T-helper 2 cell treated with Interferon-gamma antibody and Interleukin-4, amounts not matched to agents 5 μg/mL and 100 μg/mL, for 36 hours (primary cell): ENCODE data around the gene ARL10.
A peak's percentile ranks its signal among the peaks of the same experiment; 100 is the strongest.
"Not testable (repeated sequence)": the region's sequence is repeated elsewhere in the genome, so short reads cannot be mapped to it uniquely, and the experiment has no call there.

ENCODE experiments used
- DNase-seq: peaks from one replicate; pipeline ENCODE4 v3.0.0; 2021; ENCODE audit warnings: low spot score
- H3K27ac Mint-ChIP-seq: one replicate; pipeline ENCODE4 v1.8.0; 2021; ENCODE audit warnings: mild to moderate bottlenecking, mixed read lengths
- H3K27me3 Mint-ChIP-seq: one replicate; pipeline ENCODE4 v1.8.0; 2021; ENCODE audit warnings: low read depth, mixed read lengths
- H3K36me3 Mint-ChIP-seq: one replicate; pipeline ENCODE4 v1.8.0; 2021; ENCODE audit warnings: low read depth, mixed read lengths
- H3K4me1 Mint-ChIP-seq: one replicate; pipeline ENCODE4 v1.8.0; 2021; ENCODE audit warnings: low read depth, mixed read lengths
- H3K4me3 Mint-ChIP-seq: one replicate; pipeline ENCODE4 v1.8.0; 2022; ENCODE audit warnings: mild to moderate bottlenecking, moderate library complexity, mixed read lengths
- H3K9me3 Mint-ChIP-seq: one replicate; pipeline ENCODE4 v1.8.0; 2021; ENCODE audit warnings: mixed read lengths

ARL10 gene

GRCh38 chr5:176407456-176408251 is 42.4 kb downstream of the ARL10 start:
- no peaks in the 10 kb centered on the region for H3K27me3 Mint-ChIP-seq
- peaks cover 11% of the 10 kb centered on the region for H3K36me3 Mint-ChIP-seq
- no peak overlapping the region for H3K27ac Mint-ChIP-seq
- no peak for DNase-seq
- no peak overlapping the region for H3K4me3 Mint-ChIP-seq
- peaks cover 5% of the 10 kb centered on the region for H3K4me1 Mint-ChIP-seq
- H3K9me3 Mint-ChIP-seq, result no peaks in the 10 kb centered on the region

GRCh38 chr5:176408252-176408573 is 42.9 kb downstream of the ARL10 start:
- not testable (repeated sequence) for H3K4me1 Mint-ChIP-seq, H3K9me3 Mint-ChIP-seq, DNase-seq, H3K27ac Mint-ChIP-seq, H3K27me3 Mint-ChIP-seq, H3K4me3 Mint-ChIP-seq
- peaks cover 11% of the 10 kb centered on the region for H3K36me3 Mint-ChIP-seq

- no peak overlapping the region for H3K27ac Mint-ChIP-seq
- H3K36me3 Mint-ChIP-seq, result peaks cover 11% of the 10 kb centered on the region
- no peak overlapping the region for H3K4me3 Mint-ChIP-seq
- H3K27me3 Mint-ChIP-seq, result no peaks in the 10 kb centered on the region
- H3K9me3 Mint-ChIP-seq, result no peaks in the 10 kb centered on the region
- H3K4me1 Mint-ChIP-seq, result peaks cover 5% of the 10 kb centered on the region
- DNase-seq, result no peak
Observed at GRCh38 chr5:176408590-176408989, 43.3 kb downstream of the ARL10 start.

- no peaks in the 10 kb centered on the region for H3K27me3 Mint-ChIP-seq
- H3K9me3 Mint-ChIP-seq, result no peaks in the 10 kb centered on the region
- H3K4me3 Mint-ChIP-seq, result no peak overlapping the region
- DNase-seq, result no peak
- H3K4me1 Mint-ChIP-seq, result peaks cover 10% of the 10 kb centered on the region
- no peak overlapping the region for H3K27ac Mint-ChIP-seq
- peaks cover 11% of the 10 kb centered on the region for H3K36me3 Mint-ChIP-seq
Observed at GRCh38 chr5:176409765-176410164, 44.5 kb downstream of the ARL10 start.

DNA sequence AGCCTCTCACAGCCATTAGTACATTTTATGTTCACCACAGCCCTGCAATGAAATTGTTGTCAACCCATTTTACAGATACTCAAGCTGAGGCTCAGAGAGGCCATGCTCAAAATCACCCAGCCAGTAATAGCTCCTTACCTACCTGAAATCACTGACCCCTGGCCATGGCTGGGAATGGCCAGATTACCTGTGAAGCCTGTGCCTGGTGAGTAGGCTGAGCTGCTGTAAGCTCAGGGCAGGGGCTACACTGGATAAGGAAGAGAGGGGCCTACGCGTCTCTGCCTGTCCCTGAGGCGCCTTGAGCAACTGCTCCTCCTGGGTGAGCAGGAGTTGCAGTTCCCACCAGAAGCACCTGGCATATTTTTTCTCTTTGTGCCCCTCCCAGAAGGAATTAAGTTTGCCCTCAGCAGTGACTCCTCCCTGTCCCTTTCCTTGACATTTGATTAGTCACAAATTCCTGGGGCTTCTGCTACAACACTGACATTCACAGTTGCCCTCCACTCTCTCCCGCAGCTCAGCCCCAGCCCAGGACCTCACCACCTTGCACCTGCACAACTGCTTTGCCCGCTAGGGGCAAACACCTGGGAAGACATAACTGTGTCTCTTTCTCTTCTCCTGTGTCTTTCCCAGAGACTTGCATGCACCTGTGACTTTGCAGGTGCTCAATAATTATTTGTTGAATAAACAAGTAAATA is 45.3 kb downstream of the ARL10 start:
- H3K4me3 Mint-ChIP-seq, result no peak overlapping the region
- peaks cover 17% of the 10 kb centered on the region for H3K4me1 Mint-ChIP-seq
- no peak for DNase-seq
- peaks cover 11% of the 10 kb centered on the region for H3K36me3 Mint-ChIP-seq
- no peak overlapping the region for H3K27ac Mint-ChIP-seq
- no peaks in the 10 kb centered on the region for H3K9me3 Mint-ChIP-seq
- no peaks in the 10 kb centered on the region for H3K27me3 Mint-ChIP-seq

GRCh38 chr5:176412517-176413254 is 47.4 kb downstream of the ARL10 start:
- peaks cover 11% of the 10 kb centered on the region for H3K36me3 Mint-ChIP-seq
- DNase-seq, result no peak
- H3K27me3 Mint-ChIP-seq, result no peaks in the 10 kb centered on the region
- H3K27ac Mint-ChIP-seq, result no peak overlapping the region
- peaks cover 24% of the 10 kb centered on the region for H3K4me1 Mint-ChIP-seq
- no peak overlapping the region for H3K4me3 Mint-ChIP-seq
- H3K9me3 Mint-ChIP-seq, result no peaks in the 10 kb centered on the region

DNA sequence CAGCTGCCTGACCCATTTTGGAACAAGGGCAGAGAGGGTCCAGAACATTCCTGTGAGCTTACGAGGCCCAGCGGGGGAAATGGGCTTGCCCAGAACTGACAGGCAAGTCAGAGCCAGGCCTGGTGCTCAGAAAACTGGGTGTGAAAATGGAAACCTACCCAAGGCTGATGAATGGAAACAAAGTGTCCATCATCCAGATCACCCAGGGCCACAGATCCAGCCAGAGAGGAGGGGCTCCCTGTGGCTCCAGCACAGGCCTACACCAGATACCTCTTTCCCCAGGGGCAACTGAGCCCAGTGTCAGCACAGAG is 47.9 kb downstream of the ARL10 start:
- Mint-ChIP-seq H3K27me3 (no peaks in the 10 kb centered on the region), H3K4me1 (peaks cover 24% of the 10 kb centered on the region), H3K27ac (no peak overlapping the region), H3K9me3 (no peaks in the 10 kb centered on the region), H3K36me3 (peaks cover 11% of the 10 kb centered on the region), H3K4me3 (no peak overlapping the region)
- no peak for DNase-seq

DNA sequence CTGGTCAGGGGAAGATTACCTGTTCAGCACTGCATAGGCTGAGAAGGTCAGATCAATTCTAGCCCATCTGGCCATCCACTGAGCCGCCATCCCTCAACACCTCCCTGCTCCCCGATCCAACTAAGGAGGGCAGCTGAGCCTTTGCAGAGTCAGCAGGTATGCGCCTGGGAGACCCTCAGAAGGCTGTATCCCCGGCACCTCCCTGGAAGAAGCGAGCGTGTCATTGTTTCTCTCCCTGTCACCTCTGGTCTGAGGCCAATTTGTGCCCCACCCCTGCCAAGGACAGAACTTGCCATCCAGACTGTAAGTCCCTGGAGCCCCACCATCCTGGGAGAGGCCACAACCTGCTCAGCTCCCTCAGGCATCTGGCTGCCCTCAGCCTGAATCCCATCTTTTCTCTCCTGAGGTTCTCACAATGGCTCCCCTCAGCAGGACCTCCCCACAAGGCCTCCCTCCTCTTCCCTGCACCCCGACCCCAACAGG is 48.5 kb downstream of the ARL10 start:
- Mint-ChIP-seq H3K27me3 (no peaks in the 10 kb centered on the region), H3K4me3 (no peak overlapping the region), H3K27ac (no peak overlapping the region), H3K9me3 (no peaks in the 10 kb centered on the region), H3K36me3 (peaks cover 11% of the 10 kb centered on the region), H3K4me1 (peaks cover 24% of the 10 kb centered on the region)
- no peak for DNase-seq

DNA sequence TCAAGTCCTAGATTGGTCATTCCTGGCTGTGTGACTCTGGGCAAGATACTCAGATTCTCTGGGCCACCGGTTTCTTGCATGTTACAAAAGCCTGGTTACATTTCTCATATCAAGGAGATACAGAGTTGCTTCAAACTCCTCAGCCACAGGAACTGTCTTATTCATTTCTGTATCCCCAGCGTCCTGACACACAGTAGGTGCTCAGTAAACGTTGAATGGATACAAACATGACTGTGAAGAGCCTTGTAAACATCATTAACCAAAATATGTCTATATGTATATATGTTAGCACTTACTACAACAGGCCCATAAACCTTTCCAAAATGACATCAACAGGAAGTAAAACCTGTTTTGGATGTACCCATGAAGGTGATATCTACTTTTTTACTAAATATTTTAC is 49.4 kb downstream of the ARL10 start:
- peaks cover 9% of the 10 kb centered on the region for H3K36me3 Mint-ChIP-seq
- peaks cover 24% of the 10 kb centered on the region for H3K4me1 Mint-ChIP-seq
- H3K27ac Mint-ChIP-seq, result no peak overlapping the region
- peaks cover 1% of the 10 kb centered on the region for H3K27me3 Mint-ChIP-seq
- DNase-seq, result no peak
- no peaks in the 10 kb centered on the region for H3K9me3 Mint-ChIP-seq
- peak overlapping the region; percentile 90 for H3K4me3 Mint-ChIP-seq

DNA sequence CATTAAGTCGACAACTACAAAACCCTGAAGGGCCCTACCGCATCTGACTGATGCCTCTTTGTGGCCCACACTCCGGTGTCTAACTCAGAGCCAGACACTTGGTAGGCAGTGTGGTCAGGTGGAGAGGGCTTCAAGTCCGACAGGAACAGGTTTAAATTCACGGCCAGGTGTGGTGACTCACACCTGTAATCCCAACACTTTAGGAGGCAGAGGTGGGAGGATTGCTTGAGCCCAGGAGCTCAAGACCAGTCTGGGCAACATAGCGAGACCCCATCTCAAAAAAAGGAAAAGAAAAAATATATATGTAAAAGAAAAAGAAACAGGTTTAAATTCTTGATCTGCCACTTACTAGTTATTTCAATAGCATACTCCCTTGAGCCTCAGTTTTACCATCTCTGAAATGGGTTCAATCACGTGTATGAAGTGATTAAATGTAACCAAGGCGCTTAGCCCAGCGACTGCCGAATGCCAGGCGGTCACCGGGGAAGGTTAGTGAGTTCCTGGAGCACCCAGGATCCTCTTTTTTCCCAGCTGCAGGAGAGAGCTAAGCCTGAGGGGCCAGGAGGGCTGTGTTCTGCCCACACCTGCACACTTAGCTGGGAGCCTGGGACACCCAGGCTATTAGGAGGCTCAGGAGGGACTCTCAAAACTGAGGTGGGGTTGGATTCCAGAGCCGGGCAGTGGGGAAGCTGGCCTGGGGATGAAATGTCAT is 50.1 kb downstream of the ARL10 start:
- H3K27ac Mint-ChIP-seq, result peak overlapping the region; percentile 79

GRCh38 chr5:176415952-176416924 is 51.0 kb downstream of the ARL10 start, which contains the start of gene CLTB:
Gene CLTB, minus strand, starts transcription at chr5:176416539. Its CDS starts 176 bp downstream, at chr5:176416363.
- peak within 1 kb of the TSS; percentile 79 for H3K27ac Mint-ChIP-seq
- H3K4me1 Mint-ChIP-seq, result peaks cover 24% of the 10 kb centered on the region
- peaks cover 13% of the 10 kb centered on the region for H3K27me3 Mint-ChIP-seq
- H3K36me3 Mint-ChIP-seq, result peaks cover 4% of the 10 kb centered on the region
- peak; percentile 77 for DNase-seq
- H3K4me3 Mint-ChIP-seq, result peak within 1 kb of the TSS; percentile 90
- H3K9me3 Mint-ChIP-seq, result no peaks in the 10 kb centered on the region

More for the DNA sequence above, 50.1 kb downstream of the ARL10 start:
- peaks cover 24% of the 10 kb centered on the region for H3K4me1 Mint-ChIP-seq
- peaks cover 4% of the 10 kb centered on the region for H3K36me3 Mint-ChIP-seq
- peak overlapping the region; percentile 90 for H3K4me3 Mint-ChIP-seq
- no peak for DNase-seq
- peaks cover 6% of the 10 kb centered on the region for H3K27me3 Mint-ChIP-seq
- no peaks in the 10 kb centered on the region for H3K9me3 Mint-ChIP-seq

- Mint-ChIP-seq H3K9me3 (no peaks in the 10 kb centered on the region), H3K27ac (no peak overlapping the region), H3K27me3 (peaks cover 18% of the 10 kb centered on the region), H3K4me3 (peak overlapping the region; percentile 64), H3K36me3 (no peaks in the 10 kb centered on the region), H3K4me1 (peaks cover 19% of the 10 kb centered on the region)
- DNase-seq, result no peak
Observed at GRCh38 chr5:176416965-176417364, 51.7 kb downstream of the ARL10 start.

DNA sequence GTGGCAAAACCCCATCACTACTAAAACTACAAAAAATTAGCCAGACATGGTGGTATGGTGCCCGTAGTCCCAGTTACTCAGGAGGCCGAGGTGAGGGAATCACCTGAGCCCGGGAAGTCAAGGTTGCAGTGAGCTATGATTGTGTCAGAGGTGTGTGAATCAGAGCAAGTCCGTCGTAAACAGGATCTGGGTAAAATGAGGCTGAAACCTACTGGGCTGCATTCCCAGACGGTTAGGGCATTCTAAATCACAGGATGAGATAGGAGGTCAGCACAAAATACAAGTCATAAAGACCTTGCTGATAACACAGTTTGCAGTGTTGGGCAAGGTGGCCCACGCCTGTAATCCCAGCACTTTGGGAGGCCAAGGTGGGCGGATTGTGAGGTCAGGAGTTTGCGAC is 53.0 kb downstream of the ARL10 start:
- Mint-ChIP-seq H3K27me3 (peaks cover 26% of the 10 kb centered on the region), H3K27ac (no peak overlapping the region), H3K36me3 (no peaks in the 10 kb centered on the region), H3K9me3 (no peaks in the 10 kb centered on the region), H3K4me3 (no peak overlapping the region), H3K4me1 (peaks cover 19% of the 10 kb centered on the region)
- DNase-seq, result no peak
